ENCODE results near the gene GARS1. TPM values are rescaled to one million over a fixed set of nuclear protein-coding genes. Genes with fewer than 3 reads are reported as not detected.

The GARS1 gene
- total RNA-seq, 1 experiment from 2014 or later, result 294 TPM

DNA sequence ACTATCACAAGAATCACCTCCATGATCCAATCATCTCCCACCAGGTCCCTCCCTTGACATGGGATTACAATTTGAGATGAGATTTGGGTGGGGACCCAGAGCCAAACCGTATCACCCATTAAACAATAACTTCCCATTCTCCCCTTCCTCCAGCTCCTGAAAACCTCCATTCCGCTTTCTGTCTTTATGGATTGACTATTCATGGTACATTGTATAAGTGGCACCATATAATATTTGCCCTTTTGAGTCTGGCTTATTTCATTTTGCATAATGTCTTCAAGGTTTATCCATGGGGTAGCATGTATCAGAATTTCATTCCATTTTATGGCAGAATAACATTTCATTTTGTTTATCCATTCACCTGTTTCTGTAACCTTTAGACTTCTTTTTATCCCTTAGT, 39.2 kb upstream of the GARS1 start:
- Histone ChIP-seq H3K9me3 (ENCODE audit: low read depth, low read length, poor library complexity, severe bottlenecking) (no peaks in the 10 kb centered on the region), H3K4me1 (ENCODE audit: insufficient read depth, low read length, poor library complexity, severe bottlenecking) (peaks cover 10% of the 10 kb centered on the region), H3K4me3 (ENCODE audit: low read depth, low read length, poor library complexity, severe bottlenecking) (no peak overlapping the region), H3K27ac (ENCODE audit: low read depth, low read length, poor library complexity, severe bottlenecking) (no peak overlapping the region), H3K36me3 (ENCODE audit: insufficient read depth, low read length, poor library complexity, severe bottlenecking) (no peaks in the 10 kb centered on the region), H3K27me3 (replicated peaks; ENCODE audit: insufficient read depth, low read depth, low read length, poor library complexity) (no peaks in the 10 kb centered on the region)
- TF ChIP-seq CTCF (conservative IDR thresholded peaks at IDR 0.05; ENCODE audit: low read depth, low read length) (no peak), EZH2 (IDR thresholded peaks at IDR 0.05; ENCODE audit: borderline replicate concordance, low read depth, low read length, poor library complexity, severe bottlenecking) (no peak)
- no TSS peak for BruUV-seq (replicated peaks)
- DNase-seq (ENCODE audit: low spot score), result no peak
- ChIA-PET CTCF (no interaction called here), POLR2A (ENCODE audit: low non-redundant PET) (no interaction called here)
- intact Hi-C loops (cut with micrococcal nuclease; ENCODE audit: unreplicated experiment), result no loop called here

- CTCF ChIA-PET, result no interaction called here
- no peak for DNase-seq (ENCODE audit: low spot score)
These were observed 37.8 kb upstream of the GARS1 start for GRCh38 chr7:30556840-30557239.

GRCh38 chr7:30557245-30557644, 37.4 kb upstream of the GARS1 start:
- ChIA-PET POLR2A (ENCODE audit: low non-redundant PET) (no interaction called here), CTCF (no interaction called here)
- Histone ChIP-seq H3K27ac (ENCODE audit: low read depth, low read length, poor library complexity, severe bottlenecking) (no peak overlapping the region), H3K4me1 (ENCODE audit: insufficient read depth, low read length, poor library complexity, severe bottlenecking) (no peaks in the 10 kb centered on the region), H3K9me3 (ENCODE audit: low read depth, low read length, poor library complexity, severe bottlenecking) (no peaks in the 10 kb centered on the region), H3K4me3 (ENCODE audit: low read depth, low read length, poor library complexity, severe bottlenecking) (no peak overlapping the region), H3K27me3 (replicated peaks; ENCODE audit: insufficient read depth, low read depth, low read length, poor library complexity) (no peaks in the 10 kb centered on the region), H3K36me3 (ENCODE audit: insufficient read depth, low read length, poor library complexity, severe bottlenecking) (no peaks in the 10 kb centered on the region)
- no TSS peak for BruUV-seq (replicated peaks)
- intact Hi-C loops (cut with micrococcal nuclease; ENCODE audit: unreplicated experiment), result no loop called here
- DNase-seq (ENCODE audit: low spot score), result no peak
- TF ChIP-seq EZH2 (IDR thresholded peaks at IDR 0.05; ENCODE audit: borderline replicate concordance, low read depth, low read length, poor library complexity, severe bottlenecking) (no peak), CTCF (conservative IDR thresholded peaks at IDR 0.05; ENCODE audit: low read depth, low read length) (no peak)

More at GRCh38 chr7:30556840-30557239, 37.8 kb upstream of the GARS1 start:
- H3K4me1 ChIP-seq (ENCODE audit: insufficient read depth, low read length, poor library complexity, severe bottlenecking), result no peaks in the 10 kb centered on the region
- no peaks in the 10 kb centered on the region for H3K9me3 ChIP-seq (ENCODE audit: low read depth, low read length, poor library complexity, severe bottlenecking)
- POLR2A ChIA-PET (ENCODE audit: low non-redundant PET), result no interaction called here
- no TSS peak for BruUV-seq (replicated peaks)
- intact Hi-C loops (cut with micrococcal nuclease; ENCODE audit: unreplicated experiment), result no loop called here
- no peak overlapping the region for H3K27ac ChIP-seq (ENCODE audit: low read depth, low read length, poor library complexity, severe bottlenecking)
- H3K36me3 ChIP-seq (ENCODE audit: insufficient read depth, low read length, poor library complexity, severe bottlenecking), result no peaks in the 10 kb centered on the region
- TF ChIP-seq CTCF (conservative IDR thresholded peaks at IDR 0.05; ENCODE audit: low read depth, low read length) (no peak), EZH2 (IDR thresholded peaks at IDR 0.05; ENCODE audit: borderline replicate concordance, low read depth, low read length, poor library complexity, severe bottlenecking) (no peak)
- H3K4me3 ChIP-seq (ENCODE audit: low read depth, low read length, poor library complexity, severe bottlenecking), result no peak overlapping the region
- no peaks in the 10 kb centered on the region for H3K27me3 ChIP-seq (replicated peaks; ENCODE audit: insufficient read depth, low read depth, low read length, poor library complexity)

Measured in A673 (cell line).